Mesendoderm (in vitro differentiated cells): ENCODE measurements around the gene KRTAP12-4.
A peak's percentile ranks its signal among the peaks of the same experiment; 100 is the strongest.
"Not testable (repeated sequence)": the region's sequence is repeated elsewhere in the genome, so short reads cannot be mapped to it uniquely, and the experiment has no call there.

ENCODE experiments used
- DNase-seq: peaks from one replicate; pipeline ENCODE4 v3.0.0; 2013
- H2AK5ac ChIP-seq: 2 replicates; pipeline ENCODE4 v1.6.1; 2013; ENCODE audit warnings: low read length, inconsistent platforms
- H2BK120ac ChIP-seq: 2 replicates; pipeline ENCODE4 v1.6.1; 2013; ENCODE audit warnings: low read depth, mild to moderate bottlenecking, low read length, moderate library complexity, mixed read lengths
- H2BK15ac ChIP-seq: replicated peaks from 2 replicates; pipeline ENCODE4 v1.6.1; 2013; ENCODE audit warnings: low read depth, mild to moderate bottlenecking, moderate library complexity
- H2BK5ac ChIP-seq: 2 replicates; pipeline ENCODE4 v1.6.1; 2013; ENCODE audit warnings: low read length, inconsistent platforms
- H3K18ac ChIP-seq: 2 replicates; pipeline ENCODE4 v1.6.1; 2013; ENCODE audit warnings: mild to moderate bottlenecking, low read length, mixed read lengths
- H3K23ac ChIP-seq: one replicate; pipeline ENCODE4 v1.6.1; 2013; ENCODE audit warnings: low read length
- H3K27ac ChIP-seq: 2 replicates; pipeline ENCODE4 v1.5.1; 2013; ENCODE audit warnings: low read depth, mild to moderate bottlenecking, inconsistent platforms, low read length, moderate library complexity
- H3K27me3 ChIP-seq: 2 replicates; pipeline ENCODE4 v1.6.1; 2013; ENCODE audit warnings: low read length, control low read depth, mild to moderate bottlenecking, inconsistent platforms; ENCODE audit not compliant: insufficient read depth, poor library complexity
- H3K36me3 ChIP-seq: 2 replicates; pipeline ENCODE4 v1.6.1; 2013; ENCODE audit warnings: low read length, inconsistent platforms; ENCODE audit not compliant: control insufficient read depth, insufficient read depth
- H3K4ac ChIP-seq: one replicate; pipeline ENCODE4 v1.6.1; 2013; ENCODE audit warnings: low read depth, mild to moderate bottlenecking, low read length, moderate library complexity
- H3K4me1 ChIP-seq: 2 replicates; pipeline ENCODE4 v1.6.1; 2013; ENCODE audit warnings: low read depth, low read length, inconsistent platforms; ENCODE audit not compliant: control insufficient read depth
- H3K4me2 ChIP-seq: 2 replicates; pipeline ENCODE4 v1.6.1; 2013; ENCODE audit warnings: low read length
- H3K4me3 ChIP-seq: 2 replicates; pipeline ENCODE4 v1.5.1; 2013; ENCODE audit warnings: mild to moderate bottlenecking, low read length
- H3K56ac ChIP-seq: one replicate; pipeline ENCODE4 v1.6.1; 2013; ENCODE audit warnings: low read length
- H3K79me1 ChIP-seq: 2 replicates; pipeline ENCODE4 v1.6.1; 2013; ENCODE audit warnings: low read length, inconsistent platforms
- H3K79me2 ChIP-seq: 2 replicates; pipeline ENCODE4 v1.6.1; 2013; ENCODE audit warnings: mild to moderate bottlenecking, low read length; ENCODE audit not compliant: control insufficient read depth, insufficient read depth
- H3K9ac ChIP-seq: 2 replicates; pipeline ENCODE4 v1.6.1; 2013; ENCODE audit warnings: low read length, inconsistent platforms
- H4K5ac ChIP-seq: one replicate; pipeline ENCODE4 v1.6.1; 2013; ENCODE audit warnings: low read length
- H4K8ac ChIP-seq: one replicate; pipeline ENCODE4 v1.6.1; 2013; ENCODE audit warnings: low read depth, mild to moderate bottlenecking, control low read depth, low read length, moderate library complexity
- WGBS: extraction: QIAGEN DNeasy Blood & Tissue Kit; methylation state at CpG from one replicate; pipeline ENCODE4 v1.1.7; 2013; ENCODE audit warnings: low lambda C conversion rate, missing lambda C conversion rate; ENCODE audit not compliant: insufficient coverage; ENCODE audit errors: extremely low coverage; 5-methylcytosine and 5-hydroxymethylcytosine counted together

Gene KRTAP12-4

DNA sequence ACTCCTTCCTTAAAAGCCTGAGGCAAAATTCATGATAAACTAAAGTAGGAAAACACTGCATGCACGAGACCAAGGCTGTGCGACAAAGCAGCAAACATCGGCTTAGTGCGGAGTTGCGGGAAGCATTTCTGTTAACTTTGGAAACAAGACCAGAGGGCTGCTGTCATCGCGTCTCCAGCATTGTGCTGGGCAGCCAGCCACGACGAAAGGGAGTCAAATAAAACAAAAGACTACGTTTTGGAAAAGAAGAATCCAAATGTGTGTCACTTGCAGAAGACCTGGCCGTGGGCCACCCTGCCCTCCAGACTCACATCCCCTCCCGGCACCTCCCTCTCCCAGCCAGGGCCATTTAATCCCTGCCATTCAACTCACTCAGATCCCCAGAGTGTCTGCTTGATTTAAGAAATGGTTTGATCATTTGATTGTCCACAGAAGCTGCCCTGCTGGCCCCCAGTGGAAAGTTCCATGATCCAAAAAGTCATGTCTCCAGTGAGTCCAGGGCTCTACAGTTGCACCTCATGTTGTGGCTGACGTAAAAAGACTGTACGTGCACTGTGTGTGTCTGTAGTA, 10.6 kb downstream of the KRTAP12-4 start:
- WGBS = no CpG with 5 or more reads among the region's 14 CpGs
- no peaks in the 10 kb centered on the region for H3K27me3 ChIP-seq
- H2BK120ac ChIP-seq = no peak overlapping the region
- no peak overlapping the region for H3K27ac ChIP-seq
- H2AK5ac ChIP-seq = no peak overlapping the region
- H2BK15ac ChIP-seq = no peak overlapping the region
- H3K4me2 ChIP-seq = no peak overlapping the region
- H3K4ac ChIP-seq = no peak overlapping the region
- no peak overlapping the region for H3K4me3 ChIP-seq
- H3K56ac ChIP-seq = no peak overlapping the region
- no peaks in the 10 kb centered on the region for H3K79me2 ChIP-seq
- no peak overlapping the region for H3K18ac ChIP-seq
- no peaks in the 10 kb centered on the region for H3K79me1 ChIP-seq
- no peak overlapping the region for H2BK5ac ChIP-seq
- no peaks in the 10 kb centered on the region for H3K36me3 ChIP-seq
- H3K4me1 ChIP-seq = no peaks in the 10 kb centered on the region
- H4K8ac ChIP-seq = no peak overlapping the region
- DNase-seq = no peak
- H3K9ac ChIP-seq = no peak overlapping the region
- H3K23ac ChIP-seq = no peak overlapping the region
- H4K5ac ChIP-seq = no peak overlapping the region

DNA sequence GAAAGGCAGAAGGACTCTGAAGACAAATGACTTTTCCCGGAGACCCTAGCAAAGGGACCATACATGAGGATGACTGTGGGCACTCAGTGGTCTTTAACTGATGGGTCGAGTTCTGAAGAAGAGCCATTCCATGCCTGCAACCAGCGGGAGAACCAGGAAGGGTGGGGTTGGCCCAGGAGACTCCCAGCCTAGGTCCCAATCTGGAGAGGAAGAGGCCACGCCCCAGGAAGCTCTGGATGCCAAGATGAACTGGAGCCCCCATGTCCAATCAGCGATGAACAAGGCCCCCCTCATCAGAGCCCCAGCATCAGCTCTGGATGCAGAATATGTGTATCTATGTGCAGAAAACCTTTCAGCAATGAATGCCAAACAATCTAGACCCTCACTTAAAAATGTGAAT, 13.7 kb downstream of the KRTAP12-4 start:
- H4K8ac ChIP-seq = no peak overlapping the region
- H3K4ac ChIP-seq = no peak overlapping the region
- no CpG with 5 or more reads among the region's 5 CpGs for WGBS
- no peak overlapping the region for H3K23ac ChIP-seq
- no peak overlapping the region for H3K4me3 ChIP-seq
- H2AK5ac ChIP-seq = no peak overlapping the region
- no peak overlapping the region for H3K4me2 ChIP-seq
- no peaks in the 10 kb centered on the region for H3K36me3 ChIP-seq
- H3K79me2 ChIP-seq = no peaks in the 10 kb centered on the region
- no peaks in the 10 kb centered on the region for H3K27me3 ChIP-seq
- no peak overlapping the region for H2BK5ac ChIP-seq
- H3K4me1 ChIP-seq = no peaks in the 10 kb centered on the region
- H2BK120ac ChIP-seq = no peak overlapping the region
- no peak overlapping the region for H2BK15ac ChIP-seq
- no peak overlapping the region for H4K5ac ChIP-seq
- DNase-seq = no peak
- no peak overlapping the region for H3K56ac ChIP-seq
- no peaks in the 10 kb centered on the region for H3K79me1 ChIP-seq
- no peak overlapping the region for H3K27ac ChIP-seq
- H3K9ac ChIP-seq = no peak overlapping the region
- H3K18ac ChIP-seq = no peak overlapping the region

DNA sequence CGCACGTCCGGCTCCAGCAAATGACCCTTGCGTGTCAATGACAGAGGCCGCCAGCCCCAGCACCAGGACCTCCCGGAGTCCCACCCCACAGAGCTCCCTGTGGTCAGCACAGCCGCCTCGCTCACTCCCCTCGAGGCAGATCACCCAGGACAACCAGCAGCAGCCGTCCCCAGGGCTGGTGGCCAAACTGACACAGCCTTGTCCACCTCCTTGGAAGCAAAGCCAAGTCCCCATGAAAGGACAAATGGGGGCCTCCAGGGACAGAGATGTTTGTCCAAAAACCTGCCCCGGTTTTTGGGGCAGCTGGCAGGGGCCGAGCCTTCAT, 15.2 kb downstream of the KRTAP12-4 start:
- H3K27me3 ChIP-seq = no peaks in the 10 kb centered on the region

DNA sequence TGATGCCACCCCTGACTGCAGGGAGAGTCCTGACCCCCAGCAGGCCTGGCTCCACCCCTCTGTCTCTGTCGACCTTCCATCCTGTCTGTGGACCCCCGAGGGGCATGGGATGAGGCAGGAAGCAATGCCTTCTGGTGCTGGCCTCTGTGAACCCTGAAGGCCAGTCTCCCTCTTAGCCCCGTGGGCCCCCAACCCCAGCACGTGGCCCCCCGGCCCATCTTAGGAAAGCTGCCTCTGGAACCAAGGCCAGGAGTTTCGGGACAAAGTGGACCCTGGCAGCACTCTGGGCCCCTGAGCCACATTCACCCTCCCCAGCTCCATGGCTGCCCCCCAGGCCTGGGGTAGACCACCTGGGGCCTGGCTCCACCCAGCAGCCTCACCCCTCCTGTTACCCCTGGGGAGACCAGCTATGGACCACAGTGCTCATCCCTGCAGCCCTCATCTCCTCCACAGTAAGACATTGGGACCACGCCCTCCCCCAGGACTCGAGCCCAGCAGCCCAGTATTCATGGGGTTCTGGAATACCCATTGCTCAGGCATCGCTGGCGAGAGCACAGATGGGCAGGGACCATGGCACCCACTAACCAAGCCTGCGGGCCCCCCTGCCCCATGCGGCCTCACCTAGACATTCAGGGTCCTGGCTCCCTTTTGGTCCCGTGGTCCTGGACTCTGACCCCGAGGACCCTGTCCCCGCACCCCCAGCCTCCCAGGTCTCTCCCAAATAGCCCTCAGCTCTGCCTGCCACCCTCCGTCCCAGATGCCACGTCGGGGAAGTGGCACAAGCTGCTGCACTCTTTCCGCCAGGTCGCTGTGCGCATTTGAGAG, 15.7 kb downstream of the KRTAP12-4 start:
- not testable (repeated sequence) for H3K36me3 ChIP-seq, DNase-seq, H3K4ac ChIP-seq, H3K18ac ChIP-seq, H3K4me1 ChIP-seq, H2BK15ac ChIP-seq, H3K9ac ChIP-seq, H2BK120ac ChIP-seq, H2AK5ac ChIP-seq, H3K27ac ChIP-seq, H4K8ac ChIP-seq, H3K4me2 ChIP-seq, H3K79me1 ChIP-seq, H3K4me3 ChIP-seq, H4K5ac ChIP-seq, H3K79me2 ChIP-seq, H3K23ac ChIP-seq, H3K56ac ChIP-seq, H3K27me3 ChIP-seq, H2BK5ac ChIP-seq
- no CpG with 5 or more reads among the region's 21 CpGs for whole genome bisulfite sequencing

More for the DNA sequence above, 15.2 kb downstream of the KRTAP12-4 start:
- Histone ChIP-seq H4K8ac (no peak overlapping the region), H3K27ac (no peak overlapping the region), H2BK5ac (no peak overlapping the region), H3K4me2 (no peak overlapping the region), H3K4me3 (no peak overlapping the region), H3K4me1 (no peaks in the 10 kb centered on the region), H3K23ac (peak overlapping the region; percentile 66), H3K79me2 (no peaks in the 10 kb centered on the region), H2BK120ac (no peak overlapping the region), H3K9ac (no peak overlapping the region), H4K5ac (no peak overlapping the region), H2AK5ac (no peak overlapping the region), H3K4ac (no peak overlapping the region), H3K18ac (no peak overlapping the region), H2BK15ac (no peak overlapping the region), H3K56ac (no peak overlapping the region), H3K36me3 (no peaks in the 10 kb centered on the region), H3K79me1 (no peaks in the 10 kb centered on the region)
- no peak for DNase-seq
- no CpG with 5 or more reads among the region's 12 CpGs for WGBS

DNA sequence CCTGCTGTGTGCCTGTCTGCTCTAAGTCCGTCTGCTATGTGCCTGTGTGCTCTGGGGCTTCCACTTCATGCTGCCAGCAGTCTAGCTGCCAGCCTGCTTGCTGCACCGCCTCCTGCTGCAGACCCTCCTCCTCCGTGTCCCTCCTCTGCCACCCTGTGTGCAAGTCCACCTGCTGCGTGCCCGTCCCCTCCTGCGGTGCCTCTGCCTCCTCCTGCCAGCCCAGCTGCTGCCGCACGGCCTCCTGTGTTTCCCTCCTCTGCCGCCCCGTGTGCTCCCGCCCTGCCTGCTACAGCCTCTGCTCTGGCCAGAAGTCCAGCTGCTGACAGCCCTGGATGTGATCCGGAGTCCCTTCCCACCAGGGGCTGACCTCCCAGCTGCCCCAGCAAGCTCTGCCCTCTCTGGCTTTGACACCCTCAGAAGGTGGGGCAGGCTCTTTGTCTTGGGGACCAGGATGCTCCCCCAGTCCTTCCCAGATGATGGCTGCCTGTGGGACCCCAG, 16.6 kb downstream of the KRTAP12-4 start:
- not testable (repeated sequence) for H2AK5ac ChIP-seq, H3K27ac ChIP-seq, H3K18ac ChIP-seq, DNase-seq, H4K8ac ChIP-seq, H3K4me1 ChIP-seq, H3K4me3 ChIP-seq, H3K4ac ChIP-seq, H3K4me2 ChIP-seq, H2BK120ac ChIP-seq, H3K23ac ChIP-seq, H3K27me3 ChIP-seq, H2BK15ac ChIP-seq, H3K36me3 ChIP-seq, H3K9ac ChIP-seq, H3K56ac ChIP-seq, H3K79me2 ChIP-seq, H3K79me1 ChIP-seq, H4K5ac ChIP-seq, H2BK5ac ChIP-seq
- no CpG with 5 or more reads among the region's 12 CpGs for WGBS
